GM12873 (cell line): ENCODE results near the gene NPR3.

ENCODE experiments used
- CTCF ChIP-seq: IDR thresholded peaks from 2 replicates; pipeline ENCODE4 v1.5.1; 2012; ENCODE audit warnings: low read depth, mild to moderate bottlenecking, moderate library complexity, low read length, control low read depth; ENCODE audit not compliant: insufficient read depth; ENCODE audit errors: missing control alignments

NPR3 gene

GRCh38 chr5:32828492-32828891, 117.4 kb downstream of the NPR3 start:
- TF ChIP-seq CTCF, result no peak

- TF ChIP-seq CTCF, result no peak
Measured at GRCh38 chr5:32831624-32832023, 120.5 kb downstream of the NPR3 start.

GRCh38 chr5:32833127-32833526, 122.0 kb downstream of the NPR3 start:
- TF ChIP-seq CTCF, result no peak

- TF ChIP-seq CTCF, result no peak
Measured at GRCh38 chr5:32833663-32834062, 122.5 kb downstream of the NPR3 start.

- no peak for TF ChIP-seq CTCF
Measured at GRCh38 chr5:32834251-32834650, 123.1 kb downstream of the NPR3 start.

DNA sequence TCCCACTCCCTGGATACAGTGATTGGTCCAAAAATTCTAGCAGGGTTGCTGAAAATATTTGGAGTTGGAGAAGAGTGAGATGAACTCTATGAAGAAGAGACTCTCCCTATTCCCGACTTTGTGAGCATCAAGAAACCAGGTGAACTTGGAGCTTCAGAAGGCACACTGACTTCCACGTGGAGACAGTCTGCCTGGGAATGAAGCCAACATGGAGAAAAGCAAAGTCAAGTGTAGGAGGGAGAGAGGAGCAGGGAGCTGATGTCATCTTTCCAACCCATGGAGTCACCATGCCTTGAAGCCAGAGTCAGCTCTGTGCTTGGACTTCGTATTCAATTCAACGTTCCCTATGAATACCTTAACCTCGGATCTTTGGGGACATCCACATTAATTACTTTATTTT, 125.1 kb downstream of the NPR3 start:
- TF ChIP-seq CTCF, result no peak

GRCh38 chr5:32837211-32837610, 126.1 kb downstream of the NPR3 start:
- no peak for TF ChIP-seq CTCF
